ENCODE data around the gene GRIK1.

DNA sequence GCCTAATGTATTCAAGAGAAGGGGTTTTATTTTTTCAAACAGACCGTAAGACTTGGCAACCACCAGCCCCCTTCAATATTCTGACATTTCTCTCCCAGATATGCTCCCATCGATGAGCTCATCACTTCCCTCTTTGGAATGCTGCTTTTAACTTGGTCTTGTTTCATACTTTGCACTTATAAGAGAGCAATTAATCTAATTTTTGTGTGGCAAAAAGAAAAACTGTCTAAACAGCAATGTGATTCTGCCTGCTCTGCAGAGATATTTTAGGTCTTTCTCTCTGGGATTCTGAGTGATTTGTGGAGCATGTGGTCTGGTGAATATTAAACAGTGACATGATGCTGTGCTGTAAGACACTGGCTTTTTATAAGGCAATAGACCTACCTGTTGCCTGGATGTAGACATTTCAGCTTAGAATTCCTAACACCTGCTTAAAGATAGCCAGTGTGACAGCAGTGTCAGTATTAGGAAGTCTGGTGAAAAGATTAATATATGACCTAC is 356.3 kb downstream of the GRIK1 start:
- TF ChIP-seq, protein P1, sequence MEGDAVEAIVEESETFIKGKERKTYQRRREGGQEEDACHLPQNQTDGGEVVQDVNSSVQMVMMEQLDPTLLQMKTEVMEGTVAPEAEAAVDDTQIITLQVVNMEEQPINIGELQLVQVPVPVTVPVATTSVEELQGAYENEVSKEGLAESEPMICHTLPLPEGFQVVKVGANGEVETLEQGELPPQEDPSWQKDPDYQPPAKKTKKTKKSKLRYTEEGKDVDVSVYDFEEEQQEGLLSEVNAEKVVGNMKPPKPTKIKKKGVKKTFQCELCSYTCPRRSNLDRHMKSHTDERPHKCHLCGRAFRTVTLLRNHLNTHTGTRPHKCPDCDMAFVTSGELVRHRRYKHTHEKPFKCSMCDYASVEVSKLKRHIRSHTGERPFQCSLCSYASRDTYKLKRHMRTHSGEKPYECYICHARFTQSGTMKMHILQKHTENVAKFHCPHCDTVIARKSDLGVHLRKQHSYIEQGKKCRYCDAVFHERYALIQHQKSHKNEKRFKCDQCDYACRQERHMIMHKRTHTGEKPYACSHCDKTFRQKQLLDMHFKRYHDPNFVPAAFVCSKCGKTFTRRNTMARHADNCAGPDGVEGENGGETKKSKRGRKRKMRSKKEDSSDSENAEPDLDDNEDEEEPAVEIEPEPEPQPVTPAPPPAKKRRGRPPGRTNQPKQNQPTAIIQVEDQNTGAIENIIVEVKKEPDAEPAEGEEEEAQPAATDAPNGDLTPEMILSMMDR (conservative IDR thresholded peaks at IDR 0.05 in 1 of 2, IDR thresholded peaks at IDR 0.05 in 1 of 2; ENCODE audit: extremely low read depth in 1 of 2, insufficient read depth in 1 of 2, low read depth in 1 of 2, low read length in 2 of 2): no peak
- no peak for TF ChIP-seq EZH2 (IDR thresholded peaks at IDR 0.05; ENCODE audit: borderline replicate concordance, low read length)
